HepG2 (cell line): ENCODE results near the gene RDH16. TPM values are rescaled to one million over a fixed set of nuclear protein-coding genes. Genes with fewer than 3 reads are reported as not detected.

Experiments used
- ATAC-seq: fragments of 200-7000 bp; cut with Tn5 transposase; 3 replicates; pipeline ENCODE4 v1.9.1; 2020; ENCODE audit warnings: mild to moderate bottlenecking, moderate library complexity
- BruUV-seq: library from RNA; stranded (reverse); fragments of 400-500 nt; replicated peaks from 2 replicates; lab custom pipeline; 2021; lab: Mats Ljungman, UMichigan
- CTCF ChIA-PET: fragments of 300-600 bp; formaldehyde crosslinking; extraction: SDS; loops from one replicate; lab custom pipeline; 2021; ENCODE audit warnings: low total read pairs, inconsistent platforms, low intra/inter-chr PET ratio; lab: Yijun Ruan, JAX
- POLR2A ChIA-PET: fragments of 350-600 bp; sonication (Branson Sonifier 250); formaldehyde crosslinking; loops from one replicate; lab custom pipeline; 2020; ENCODE audit warnings: antibody characterized with exemption, inconsistent platforms; lab: Yijun Ruan, JAX
- DNase-seq: peaks from one replicate; pipeline ENCODE4 v3.0.0-alpha.2; 2015; ENCODE audit warnings: low spot score
- FAIRE-seq: peaks from 3 replicates; lab custom pipeline; 2011; peaks lifted over from hg19 to GRCh38; lab: Jason Lieb, UNC
- H2AFZ ChIP-seq: one replicate; pipeline ENCODE4 v1.6.1; 2011; ENCODE audit warnings: low read length, inconsistent platforms
- H3K27ac ChIP-seq: fragments of 300-600 bp; 3 replicates; pipeline ENCODE4 v1.8.0; 2011; ENCODE audit warnings: mixed run types, mild to moderate bottlenecking, mixed read lengths, low read length, inconsistent platforms; ENCODE audit not compliant: insufficient read depth; ENCODE audit errors: extremely low read length
- H3K27me3 ChIP-seq, 2 experiments: fragments of 200-600 bp in 1 of 2; 2 replicates in 1 of 2; 3 replicates in 1 of 2; pipeline versions ENCODE4 v1.6.0 to v1.8.0; 2011; ENCODE audit warnings: low read length in 2 of 2, mild to moderate bottlenecking in 2 of 2, moderate library complexity in 2 of 2, inconsistent platforms in 1 of 2; ENCODE audit not compliant: insufficient read depth in 2 of 2, control insufficient read depth in 1 of 2
- H3K36me3 ChIP-seq, 2 experiments: fragments of 200-600 bp in 1 of 2; replicated peaks in 1 of 2; 2 replicates in 1 of 2; 3 replicates in 1 of 2; pipeline versions ENCODE4 v1.5.1 to v1.8.0; 2011; ENCODE audit warnings: low read length in 2 of 2, inconsistent platforms in 1 of 2; ENCODE audit not compliant: insufficient read depth in 2 of 2, control insufficient read depth in 1 of 2
- H3K4me1 ChIP-seq: 2 replicates; pipeline ENCODE4 v1.5.1; 2012; ENCODE audit warnings: low read length, inconsistent platforms; ENCODE audit not compliant: insufficient read depth
- H3K4me2 ChIP-seq: 2 replicates; pipeline ENCODE4 v1.6.0; 2011; ENCODE audit warnings: low read depth, low read length, inconsistent platforms
- H3K4me3 ChIP-seq, 3 experiments: fragments of 200-600 bp in 1 of 3; sonication (generic), shearing (Covaris generic) in 1 of 3; replicated peaks in 1 of 3; 2 replicates each; pipeline ENCODE4 v1.5.1; 2011 to 2016; ENCODE audit warnings: low read length in 3 of 3, inconsistent platforms in 2 of 3, low read depth in 2 of 3, mild to moderate bottlenecking in 2 of 3, control low read depth in 1 of 3, mixed read lengths in 1 of 3; ENCODE audit not compliant: insufficient read depth in 1 of 3
- H3K79me2 ChIP-seq: one replicate; pipeline ENCODE4 v1.6.1; 2011; ENCODE audit warnings: low read length, inconsistent platforms; ENCODE audit not compliant: insufficient read depth
- H3K9ac ChIP-seq: 2 replicates; pipeline ENCODE4 v1.6.0; 2011; ENCODE audit warnings: mild to moderate bottlenecking, low read depth, low read length, inconsistent platforms; ENCODE audit not compliant: insufficient read depth
- H3K9me3 ChIP-seq: 2 replicates; pipeline ENCODE4 v1.5.1; 2012; ENCODE audit warnings: mild to moderate bottlenecking, low read length
- H4K20me1 ChIP-seq: 2 replicates; pipeline ENCODE4 v1.6.0; 2011; ENCODE audit warnings: inconsistent platforms, mild to moderate bottlenecking, low read length, moderate library complexity; ENCODE audit not compliant: insufficient read depth
- AGO1 ChIP-seq: fragments of 200-400 bp; formaldehyde crosslinking; IDR thresholded peaks from 2 replicates; pipeline ENCODE4 v1.6.1; 2017; ENCODE audit warnings: mild to moderate bottlenecking, low read depth, low read length, moderate library complexity; ENCODE audit not compliant: poor library complexity, severe bottlenecking
- ARID3A ChIP-seq: IDR thresholded peaks from 2 replicates; pipeline ENCODE4 v1.6.1; 2012; ENCODE audit warnings: low read depth, low read length, improper control_type of control experiment
- HIVEP1 ChIP-seq: sonication (generic); formaldehyde crosslinking; IDR thresholded peaks from 2 replicates; pipeline ENCODE4 v1.4.0; 2020; ENCODE audit warnings: mild to moderate bottlenecking, missing genetic modification reagents
- HMGA1 ChIP-seq: sonication (generic); formaldehyde crosslinking; conservative IDR thresholded peaks from 2 replicates; pipeline ENCODE4 v1.4.0; 2020; ENCODE audit warnings: missing genetic modification reagents
- UBTF ChIP-seq: sonication (generic); formaldehyde crosslinking; IDR thresholded peaks from 2 replicates; pipeline ENCODE4 v1.4.0; 2020; ENCODE audit warnings: mild to moderate bottlenecking, missing genetic modification reagents
- ZBTB3 ChIP-seq: sonication (generic); formaldehyde crosslinking; IDR thresholded peaks from 2 replicates; pipeline ENCODE4 v1.4.0; 2020; ENCODE audit warnings: low read depth, mild to moderate bottlenecking, moderate library complexity, missing genetic modification reagents, borderline replicate concordance
- ZNF512 ChIP-seq: sonication (generic); formaldehyde crosslinking; IDR thresholded peaks from 2 replicates; pipeline ENCODE4 v1.4.0; 2020; ENCODE audit warnings: mild to moderate bottlenecking, missing genetic modification reagents
- WGBS: methylation state at CpG from one replicate; pipeline ENCODE4 v1.1.6; 2017; ENCODE audit warnings: low lambda C conversion rate; 5-methylcytosine and 5-hydroxymethylcytosine counted together
- in situ Hi-C: cut with HindIII; loops from 2 replicates; pipeline ENCODE4 v1.10.0; 2017; ENCODE audit warnings: low pct_unique_long_range_greater_than_20kb; ENCODE audit not compliant: extremely low pct_ligation_motif_present
- intact Hi-C: fragments of 100-400 bp; cut with micrococcal nuclease; formaldehyde crosslinking; loops from one replicate; pipeline ENCODE4 v1.10.0; 2022; ENCODE audit not compliant: unreplicated experiment
- polyA plus RNA-seq, 8 experiments: library from polyadenylated mRNA; depleted of rRNA in 3 of 8; stranded (reverse) in 7 of 8; unstranded in 1 of 8; fragments of >200 nt; fragmentation: Illumina TruSeq in 4 of 8; extraction: Trizol in 4 of 8; gene quantifications; 2 replicates each; pipeline versions ENCODE4 v1.2.1 to v1.2.3, GENCODE V29; 2011 to 2016; ENCODE audit warnings: low read depth in 4 of 8, missing spikeins in 1 of 8, mixed read lengths in 1 of 8; ENCODE audit not compliant: insufficient read depth in 1 of 8
- total RNA-seq, 5 experiments: library from RNA; depleted of rRNA; stranded (reverse); fragments of >200 nt; fragmentation: Illumina TruSeq; extraction: Trizol; gene quantifications; 2 replicates each; pipeline ENCODE4 v1.2.3, GENCODE V29; 2016; ENCODE audit warnings: low read depth in 1 of 5
- TF ChIP-seq, protein P1 (sequence below): IDR thresholded peaks from 2 replicates; pipeline ENCODE4 v1.4.0; 2020; ENCODE audit warnings: mild to moderate bottlenecking, missing genetic modification reagents

The RDH16 gene
- total and polyA plus RNA-seq, 2 of the 13 experiments (the other 11 are each of a cell fraction or from before 2014, with no cell fraction given) = 0.05 to 0.13 TPM

DNA sequence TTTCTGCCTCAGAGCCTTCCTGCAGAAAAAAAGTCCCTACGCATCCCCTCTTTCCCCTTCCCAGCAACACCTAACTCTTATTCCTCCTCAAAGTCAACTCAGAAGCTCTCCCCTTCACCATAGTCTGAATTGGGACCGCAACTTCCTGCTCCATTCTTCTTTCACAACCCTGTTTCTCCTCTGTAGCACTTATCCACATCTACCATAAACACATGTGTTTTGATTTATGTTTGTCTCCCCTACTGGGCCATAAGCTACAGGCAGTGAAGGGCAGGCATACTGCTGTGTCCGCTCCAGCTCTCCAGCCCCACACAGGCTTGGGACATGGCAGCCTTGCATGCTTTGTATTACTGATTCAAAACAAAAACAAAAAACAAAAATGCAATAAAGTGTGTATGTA lies 29.1 kb downstream of the RDH16 start (continued):
- TF ChIP-seq ZBTB3 (CRISPR knock-in tag) (no peak), HMGA1 (CRISPR knock-in tag) (no peak)

DNA sequence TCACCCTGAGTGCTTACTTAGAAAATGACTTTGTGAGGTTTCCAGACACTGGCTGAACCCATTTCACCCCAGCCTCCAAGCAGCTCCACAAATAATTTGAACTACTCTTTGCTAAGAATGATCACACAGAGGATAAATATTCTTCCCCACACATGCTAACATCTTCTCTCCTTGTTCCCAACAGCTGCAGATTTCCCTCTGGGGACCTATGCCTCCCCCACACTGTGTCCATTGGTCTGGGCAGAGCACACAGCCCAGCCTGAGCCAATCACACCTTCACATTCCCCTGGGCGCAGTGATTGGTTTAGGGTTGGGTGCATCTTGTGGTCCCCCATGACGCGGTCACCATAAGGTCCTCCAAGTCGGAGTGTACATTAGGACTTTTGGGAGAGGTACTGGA lies 30.1 kb downstream of the RDH16 start:
- Histone ChIP-seq H3K4me3 (no peak overlapping the region), H3K4me2 (no peak overlapping the region), H4K20me1 (no peaks in the 10 kb centered on the region), H3K4me1 (peaks cover 10% of the 10 kb centered on the region), H3K9me3 (no peaks in the 10 kb centered on the region), H3K9ac (no peak overlapping the region), H3K27me3 (no peaks in the 10 kb centered on the region; a peak in 2 of 5 replicates), H2AFZ (no peak overlapping the region), H3K27ac (no peak overlapping the region), H3K79me2 (no peaks in the 10 kb centered on the region), H3K36me3 (no peaks in the 10 kb centered on the region)
- ChIA-PET CTCF (no interaction called here), POLR2A (no interaction called here)
- ATAC-seq (no peak), FAIRE-seq (no peak), DNase-seq (no peak)
- BruUV-seq = no TSS peak
- intact Hi-C loops (no loop called here), in situ Hi-C loops (no loop called here)
- WGBS = 72% methylated on average over 4 of the region's 4 CpGs
- no peak for TF ChIP-seq AGO1
- TF ChIP-seq, protein P1, sequence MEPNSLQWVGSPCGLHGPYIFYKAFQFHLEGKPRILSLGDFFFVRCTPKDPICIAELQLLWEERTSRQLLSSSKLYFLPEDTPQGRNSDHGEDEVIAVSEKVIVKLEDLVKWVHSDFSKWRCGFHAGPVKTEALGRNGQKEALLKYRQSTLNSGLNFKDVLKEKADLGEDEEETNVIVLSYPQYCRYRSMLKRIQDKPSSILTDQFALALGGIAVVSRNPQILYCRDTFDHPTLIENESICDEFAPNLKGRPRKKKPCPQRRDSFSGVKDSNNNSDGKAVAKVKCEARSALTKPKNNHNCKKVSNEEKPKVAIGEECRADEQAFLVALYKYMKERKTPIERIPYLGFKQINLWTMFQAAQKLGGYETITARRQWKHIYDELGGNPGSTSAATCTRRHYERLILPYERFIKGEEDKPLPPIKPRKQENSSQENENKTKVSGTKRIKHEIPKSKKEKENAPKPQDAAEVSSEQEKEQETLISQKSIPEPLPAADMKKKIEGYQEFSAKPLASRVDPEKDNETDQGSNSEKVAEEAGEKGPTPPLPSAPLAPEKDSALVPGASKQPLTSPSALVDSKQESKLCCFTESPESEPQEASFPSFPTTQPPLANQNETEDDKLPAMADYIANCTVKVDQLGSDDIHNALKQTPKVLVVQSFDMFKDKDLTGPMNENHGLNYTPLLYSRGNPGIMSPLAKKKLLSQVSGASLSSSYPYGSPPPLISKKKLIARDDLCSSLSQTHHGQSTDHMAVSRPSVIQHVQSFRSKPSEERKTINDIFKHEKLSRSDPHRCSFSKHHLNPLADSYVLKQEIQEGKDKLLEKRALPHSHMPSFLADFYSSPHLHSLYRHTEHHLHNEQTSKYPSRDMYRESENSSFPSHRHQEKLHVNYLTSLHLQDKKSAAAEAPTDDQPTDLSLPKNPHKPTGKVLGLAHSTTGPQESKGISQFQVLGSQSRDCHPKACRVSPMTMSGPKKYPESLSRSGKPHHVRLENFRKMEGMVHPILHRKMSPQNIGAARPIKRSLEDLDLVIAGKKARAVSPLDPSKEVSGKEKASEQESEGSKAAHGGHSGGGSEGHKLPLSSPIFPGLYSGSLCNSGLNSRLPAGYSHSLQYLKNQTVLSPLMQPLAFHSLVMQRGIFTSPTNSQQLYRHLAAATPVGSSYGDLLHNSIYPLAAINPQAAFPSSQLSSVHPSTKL = no peak
- TF ChIP-seq ZNF512 = no peak
- no peak for TF ChIP-seq UBTF (CRISPR knock-in tag)
- no peak for TF ChIP-seq HIVEP1
- TF ChIP-seq ARID3A = no peak
